ENCODE measurements around the gene ITLN2.

Gene ITLN2

DNA sequence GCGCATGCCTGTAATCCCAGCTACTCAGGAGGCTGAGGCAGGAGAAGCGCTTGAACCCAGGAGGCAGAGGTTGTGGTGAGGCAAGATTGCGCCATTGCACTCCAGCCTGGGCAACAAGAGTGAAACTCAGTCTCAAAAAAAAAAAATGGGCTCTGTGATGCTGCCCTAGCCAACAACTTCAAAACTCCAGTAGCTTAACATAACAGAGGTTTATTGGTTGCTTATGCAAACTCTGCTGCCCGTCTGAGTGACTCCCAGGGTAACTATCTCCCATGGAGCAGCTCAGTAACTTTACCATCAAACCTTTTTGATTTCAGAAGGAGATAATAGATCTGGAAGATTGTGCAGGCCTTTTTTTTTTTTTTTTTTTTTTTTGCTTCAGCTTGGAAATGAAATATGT lies 18.9 kb upstream of the ITLN2 start:
- TF ChIP-seq SIN3A (IDR thresholded peaks at IDR 0.05; ENCODE audit: borderline replicate concordance, insufficient read depth, low read length), result no peak
- TF ChIP-seq, protein P1, sequence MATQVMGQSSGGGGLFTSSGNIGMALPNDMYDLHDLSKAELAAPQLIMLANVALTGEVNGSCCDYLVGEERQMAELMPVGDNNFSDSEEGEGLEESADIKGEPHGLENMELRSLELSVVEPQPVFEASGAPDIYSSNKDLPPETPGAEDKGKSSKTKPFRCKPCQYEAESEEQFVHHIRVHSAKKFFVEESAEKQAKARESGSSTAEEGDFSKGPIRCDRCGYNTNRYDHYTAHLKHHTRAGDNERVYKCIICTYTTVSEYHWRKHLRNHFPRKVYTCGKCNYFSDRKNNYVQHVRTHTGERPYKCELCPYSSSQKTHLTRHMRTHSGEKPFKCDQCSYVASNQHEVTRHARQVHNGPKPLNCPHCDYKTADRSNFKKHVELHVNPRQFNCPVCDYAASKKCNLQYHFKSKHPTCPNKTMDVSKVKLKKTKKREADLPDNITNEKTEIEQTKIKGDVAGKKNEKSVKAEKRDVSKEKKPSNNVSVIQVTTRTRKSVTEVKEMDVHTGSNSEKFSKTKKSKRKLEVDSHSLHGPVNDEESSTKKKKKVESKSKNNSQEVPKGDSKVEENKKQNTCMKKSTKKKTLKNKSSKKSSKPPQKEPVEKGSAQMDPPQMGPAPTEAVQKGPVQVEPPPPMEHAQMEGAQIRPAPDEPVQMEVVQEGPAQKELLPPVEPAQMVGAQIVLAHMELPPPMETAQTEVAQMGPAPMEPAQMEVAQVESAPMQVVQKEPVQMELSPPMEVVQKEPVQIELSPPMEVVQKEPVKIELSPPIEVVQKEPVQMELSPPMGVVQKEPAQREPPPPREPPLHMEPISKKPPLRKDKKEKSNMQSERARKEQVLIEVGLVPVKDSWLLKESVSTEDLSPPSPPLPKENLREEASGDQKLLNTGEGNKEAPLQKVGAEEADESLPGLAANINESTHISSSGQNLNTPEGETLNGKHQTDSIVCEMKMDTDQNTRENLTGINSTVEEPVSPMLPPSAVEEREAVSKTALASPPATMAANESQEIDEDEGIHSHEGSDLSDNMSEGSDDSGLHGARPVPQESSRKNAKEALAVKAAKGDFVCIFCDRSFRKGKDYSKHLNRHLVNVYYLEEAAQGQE (IDR thresholded peaks at IDR 0.05; ENCODE audit: insufficient read depth in 1 of 2, low read depth in 2 of 2, low read length in 2 of 2), result no peak
- TF ChIP-seq TAF1 (IDR thresholded peaks at IDR 0.05; ENCODE audit: borderline replicate concordance, insufficient read depth, low read length), result no peak
- no peak for TF ChIP-seq FOXP2 (optimal IDR thresholded peaks at IDR 0.05; ENCODE audit: borderline replicate concordance, extremely low read depth, extremely low read length, insufficient read depth)
- no peak for TF ChIP-seq POLR2AphosphoS5 (IDR thresholded peaks at IDR 0.05; ENCODE audit: low read depth, low read length)

DNA sequence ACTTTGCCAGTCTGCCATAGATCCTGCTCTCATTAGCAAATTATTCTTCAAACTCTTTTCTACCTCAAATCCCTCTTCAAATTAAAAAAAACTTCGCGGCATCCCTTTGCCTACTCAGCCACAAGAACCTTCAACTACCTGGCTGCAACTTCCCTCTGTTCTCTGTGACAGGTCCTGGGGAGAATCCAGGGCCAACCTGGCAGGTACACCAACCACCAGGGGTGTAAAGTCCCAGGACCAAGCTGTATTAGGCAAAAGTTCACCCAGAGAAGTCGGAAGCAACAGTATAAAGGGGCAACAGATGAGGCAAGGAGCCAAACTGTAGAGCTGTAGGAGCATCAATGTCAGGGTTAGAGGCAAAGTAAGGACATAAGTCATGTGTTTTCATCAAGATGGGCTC lies 18.3 kb upstream of the ITLN2 start:
- TF ChIP-seq TAF1 (IDR thresholded peaks at IDR 0.05; ENCODE audit: borderline replicate concordance, insufficient read depth, low read length), result no peak

DNA sequence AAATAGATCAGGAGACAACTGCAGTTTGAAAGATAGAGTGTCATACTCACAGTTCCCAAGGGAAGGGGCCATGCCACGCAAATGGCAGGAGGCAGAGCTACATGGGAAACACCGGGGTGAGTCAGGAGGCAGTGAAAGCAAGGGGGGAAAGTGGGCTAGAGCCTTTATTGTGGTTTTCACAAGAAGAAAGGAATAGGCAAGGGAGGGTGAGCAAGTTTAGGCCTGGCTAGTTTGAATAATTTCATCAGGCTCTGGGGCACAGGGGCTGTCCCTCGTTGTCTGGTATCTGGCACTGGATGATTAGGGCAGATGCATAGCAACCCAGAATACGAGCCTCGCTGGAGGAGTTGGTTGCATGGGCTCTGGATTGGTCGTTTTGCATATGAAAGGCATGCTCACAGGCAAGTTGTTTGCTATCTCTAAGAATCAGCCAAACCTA lies 17.0 kb upstream of the ITLN2 start:
- TF ChIP-seq FOXP2 (optimal IDR thresholded peaks at IDR 0.05; ENCODE audit: borderline replicate concordance, extremely low read depth, extremely low read length, insufficient read depth) (no peak), SIN3A (IDR thresholded peaks at IDR 0.05; ENCODE audit: borderline replicate concordance, insufficient read depth, low read length) (no peak), TAF1 (IDR thresholded peaks at IDR 0.05; ENCODE audit: borderline replicate concordance, insufficient read depth, low read length) (no peak), POLR2AphosphoS5 (IDR thresholded peaks at IDR 0.05; ENCODE audit: low read depth, low read length) (no peak)
- TF ChIP-seq, protein P1 (IDR thresholded peaks at IDR 0.05; ENCODE audit: insufficient read depth in 1 of 2, low read depth in 2 of 2, low read length in 2 of 2), result no peak

DNA sequence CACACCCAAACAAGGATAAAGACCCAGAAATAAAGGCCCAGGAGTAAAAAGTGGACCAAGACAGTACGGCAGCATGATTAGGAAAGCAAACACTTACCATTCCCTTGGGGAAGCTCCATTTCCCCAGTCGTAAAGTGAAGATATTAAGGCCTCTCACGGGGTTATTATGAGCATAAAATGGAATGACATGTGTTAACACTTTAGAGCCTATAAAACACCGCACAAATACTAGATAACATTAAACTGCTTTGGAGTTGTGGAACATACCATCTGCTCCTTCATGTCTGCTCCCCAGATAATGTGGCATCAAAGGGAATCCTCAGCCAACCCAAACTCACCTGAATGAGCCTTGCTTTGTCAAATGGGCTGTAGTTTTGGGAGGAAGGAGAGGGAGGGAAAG lies 8.9 kb upstream of the ITLN2 start:
- no peak for TF ChIP-seq TAF1 (IDR thresholded peaks at IDR 0.05; ENCODE audit: borderline replicate concordance, insufficient read depth, low read length)

DNA sequence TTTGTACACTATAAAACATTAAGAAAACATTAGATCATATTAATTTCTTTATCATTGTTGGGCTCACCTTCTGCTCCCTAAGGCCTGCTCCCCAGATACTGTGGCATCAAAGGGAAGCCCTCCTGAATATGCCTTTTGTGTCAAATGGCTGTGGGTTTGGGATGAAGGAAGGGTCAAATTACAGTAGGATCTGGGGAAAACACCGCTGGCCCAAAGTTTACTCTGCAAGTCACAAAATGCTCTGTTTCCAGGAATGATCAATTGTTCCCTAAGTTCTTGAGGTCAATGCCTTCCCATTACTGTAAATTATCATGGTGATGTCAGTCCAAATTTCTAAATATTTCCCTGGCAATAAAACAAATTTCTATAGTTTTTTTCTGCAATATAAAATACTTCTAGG lies 6.8 kb upstream of the ITLN2 start:
- TF ChIP-seq POLR2AphosphoS5 (IDR thresholded peaks at IDR 0.05; ENCODE audit: low read depth, low read length), result no peak
- no peak for TF ChIP-seq TAF1 (IDR thresholded peaks at IDR 0.05; ENCODE audit: borderline replicate concordance, insufficient read depth, low read length)
- no peak for TF ChIP-seq FOXP2 (optimal IDR thresholded peaks at IDR 0.05; ENCODE audit: borderline replicate concordance, extremely low read depth, extremely low read length, insufficient read depth)
- TF ChIP-seq, protein P1 (IDR thresholded peaks at IDR 0.05; ENCODE audit: insufficient read depth in 1 of 2, low read depth in 2 of 2, low read length in 2 of 2), result no peak
- no peak for TF ChIP-seq SIN3A (IDR thresholded peaks at IDR 0.05; ENCODE audit: borderline replicate concordance, insufficient read depth, low read length)

DNA sequence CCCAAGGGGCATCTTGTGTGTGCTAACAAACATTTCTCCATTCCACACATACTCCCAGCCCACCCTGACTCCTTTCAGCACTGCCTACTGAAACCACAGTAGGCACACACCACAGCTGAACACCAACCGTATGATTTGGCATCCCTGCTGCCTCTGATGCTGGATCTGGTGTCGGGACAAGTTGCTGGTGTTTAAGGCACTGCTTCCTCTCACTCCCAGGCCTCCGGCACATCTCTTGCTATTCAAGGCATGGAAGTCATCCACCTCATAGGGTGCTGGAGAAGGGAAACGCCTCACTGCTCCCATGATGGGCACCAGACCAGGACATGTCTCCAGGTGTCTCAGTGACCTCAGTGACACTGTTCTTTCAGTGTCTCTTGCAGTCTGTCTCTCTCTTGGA lies 2.4 kb upstream of the ITLN2 start:
- TF ChIP-seq SIN3A (IDR thresholded peaks at IDR 0.05; ENCODE audit: borderline replicate concordance, insufficient read depth, low read length) (no peak), POLR2AphosphoS5 (IDR thresholded peaks at IDR 0.05; ENCODE audit: low read depth, low read length) (no peak), TAF1 (IDR thresholded peaks at IDR 0.05; ENCODE audit: borderline replicate concordance, insufficient read depth, low read length) (no peak), FOXP2 (optimal IDR thresholded peaks at IDR 0.05; ENCODE audit: borderline replicate concordance, extremely low read depth, extremely low read length, insufficient read depth) (no peak)
- TF ChIP-seq, protein P1 (IDR thresholded peaks at IDR 0.05; ENCODE audit: insufficient read depth in 1 of 2, low read depth in 2 of 2, low read length in 2 of 2), result no peak
